IMR-90 (cell line): ENCODE measurements around the gene CABP7. TPM values are rescaled to one million over a fixed set of nuclear protein-coding genes. Genes with fewer than 3 reads are reported as not detected.
A peak's percentile ranks its signal among the peaks of the same experiment; 100 is the strongest.

Experiments used
- ATAC-seq: fragments of 200-7000 bp; cut with Tn5 transposase; 2 replicates; pipeline ENCODE4 v1.9.1; 2020; ENCODE audit warnings: low read depth, mild to moderate bottlenecking, moderate library complexity
- BruUV-seq: library from RNA; stranded (reverse); fragments of 400-500 nt; replicated peaks from 2 replicates; lab custom pipeline; 2021; lab: Mats Ljungman, UMichigan
- CTCF ChIA-PET: fragments of 300-600 bp; formaldehyde crosslinking; extraction: SDS; loops from one replicate; lab custom pipeline; 2021; ENCODE audit warnings: antibody characterized with exemption; lab: Yijun Ruan, JAX
- POLR2A ChIA-PET: fragments of 300-600 bp; sonication (Branson Sonifier 250); formaldehyde crosslinking; loops from one replicate; lab custom pipeline; 2022; ENCODE audit warnings: antibody characterized with exemption; ENCODE audit not compliant: unreplicated experiment; lab: Charles Lee
- DNase-seq: peaks from one replicate; pipeline ENCODE4 v3.0.0; 2013
- H2AFZ ChIP-seq: replicated peaks from 2 replicates; pipeline ENCODE3; 2013; ENCODE audit warnings: low read length, mild to moderate bottlenecking; ENCODE audit not compliant: poor library complexity
- H2AK5ac ChIP-seq: 2 replicates; pipeline ENCODE4 v1.6.1; 2013; ENCODE audit warnings: low read depth, low read length, inconsistent platforms
- H2AK9ac ChIP-seq: replicated peaks from 2 replicates; pipeline ENCODE3; 2013; ENCODE audit warnings: mild to moderate bottlenecking, low read depth, low read length, moderate library complexity; ENCODE audit not compliant: poor library complexity
- H2BK120ac ChIP-seq: 2 replicates; pipeline ENCODE4 v1.6.1; 2013; ENCODE audit warnings: low read depth, low read length, inconsistent platforms
- H2BK15ac ChIP-seq: 3 replicates; pipeline ENCODE4 v1.6.1; 2013; ENCODE audit warnings: low read depth, low read length, inconsistent platforms
- H2BK20ac ChIP-seq: 2 replicates; pipeline ENCODE4 v1.6.1; 2013; ENCODE audit warnings: low read depth, mild to moderate bottlenecking, inconsistent platforms, low read length, moderate library complexity
- H2BK5ac ChIP-seq: 2 replicates; pipeline ENCODE4 v1.6.1; 2013; ENCODE audit warnings: mild to moderate bottlenecking, low read depth, low read length, inconsistent platforms; ENCODE audit not compliant: poor library complexity, severe bottlenecking
- H3K14ac ChIP-seq: replicated peaks from 2 replicates; pipeline ENCODE4 v1.6.1; 2013; ENCODE audit warnings: low read depth, low read length, inconsistent platforms
- H3K18ac ChIP-seq: 2 replicates; pipeline ENCODE4 v1.6.1; 2013; ENCODE audit warnings: low read depth, low read length, control low read depth
- H3K23ac ChIP-seq: 2 replicates; pipeline ENCODE4 v1.6.1; 2013; ENCODE audit warnings: low read depth, low read length, inconsistent platforms
- H3K27ac ChIP-seq: 2 replicates; pipeline ENCODE4 v1.5.1; 2013; ENCODE audit warnings: mild to moderate bottlenecking, control low read depth, low read length; ENCODE audit not compliant: insufficient read depth
- H3K27me3 ChIP-seq: 2 replicates; pipeline ENCODE4 v1.6.1; 2013; ENCODE audit warnings: low read length; ENCODE audit not compliant: control insufficient read depth, insufficient read depth
- H3K36me3 ChIP-seq: 2 replicates; pipeline ENCODE4 v1.6.1; 2013; ENCODE audit warnings: low read length, mixed read lengths; ENCODE audit not compliant: control insufficient read depth, insufficient read depth
- H3K4ac ChIP-seq: 2 replicates; pipeline ENCODE4 v1.6.1; 2013; ENCODE audit warnings: low read depth, low read length, inconsistent platforms
- H3K4me1 ChIP-seq: 2 replicates; pipeline ENCODE4 v1.6.1; 2013; ENCODE audit warnings: low read length, mixed read lengths; ENCODE audit not compliant: control insufficient read depth, insufficient read depth
- H3K4me2 ChIP-seq: 2 replicates; pipeline ENCODE4 v1.6.1; 2013; ENCODE audit warnings: low read depth, mild to moderate bottlenecking, control low read depth, low read length, moderate library complexity
- H3K4me3 ChIP-seq: 2 replicates; pipeline ENCODE4 v1.5.1; 2013; ENCODE audit warnings: low read depth, mild to moderate bottlenecking, control low read depth, low read length, moderate library complexity; ENCODE audit not compliant: insufficient read depth
- H3K56ac ChIP-seq: 2 replicates; pipeline ENCODE4 v1.6.1; 2013; ENCODE audit warnings: low read length, inconsistent platforms; ENCODE audit not compliant: insufficient read depth; ENCODE audit errors: extremely low read depth
- H3K79me1 ChIP-seq, 2 experiments: 2 replicates each; pipeline ENCODE4 v1.6.1; 2013; ENCODE audit warnings: low read length in 2 of 2, inconsistent platforms in 1 of 2, low read depth in 1 of 2
- H3K9ac ChIP-seq: 2 replicates; pipeline ENCODE4 v1.6.1; 2013; ENCODE audit warnings: low read depth, low read length, control low read depth
- H3K9me1 ChIP-seq: 2 replicates; pipeline ENCODE4 v1.6.1; 2013; ENCODE audit warnings: low read length, inconsistent platforms; ENCODE audit not compliant: insufficient read depth
- H3K9me3 ChIP-seq: 2 replicates; pipeline ENCODE4 v1.6.1; 2013; ENCODE audit warnings: low read length; ENCODE audit not compliant: control insufficient read depth, insufficient read depth
- H4K20me1 ChIP-seq: 2 replicates; pipeline ENCODE4 v1.6.1; 2013; ENCODE audit warnings: low read length, inconsistent platforms; ENCODE audit not compliant: insufficient read depth
- H4K5ac ChIP-seq: 2 replicates; pipeline ENCODE4 v1.6.1; 2013; ENCODE audit warnings: mild to moderate bottlenecking, low read depth, low read length, control low read depth
- H4K8ac ChIP-seq, 2 experiments: 2 replicates each; pipeline ENCODE4 v1.6.1; 2013; ENCODE audit warnings: low read depth in 2 of 2, low read length in 2 of 2, control low read depth in 1 of 2, inconsistent platforms in 1 of 2
- H4K91ac ChIP-seq: 2 replicates; pipeline ENCODE4 v1.6.1; 2013; ENCODE audit warnings: low read depth, low read length, inconsistent platforms; ENCODE audit not compliant: insufficient read depth
- BHLHE40 ChIP-seq: fragments of 150-350 bp; IDR thresholded peaks from 2 replicates; pipeline ENCODE4 v1.6.1; 2016; ENCODE audit warnings: mild to moderate bottlenecking, low read depth, low read length
- CEBPB ChIP-seq: IDR thresholded peaks from 2 replicates; pipeline ENCODE4 v1.6.1; 2012; ENCODE audit warnings: low read depth, low read length, improper control_type of control experiment
- FOS ChIP-seq: fragments of 150-350 bp; IDR thresholded peaks from 2 replicates; pipeline ENCODE4 v1.6.1; 2016; ENCODE audit warnings: low read depth, low read length
- MAFK ChIP-seq: IDR thresholded peaks from 2 replicates; pipeline ENCODE4 v1.6.1; 2012; ENCODE audit warnings: low read depth, low read length, improper control_type of control experiment
- MAZ ChIP-seq: IDR thresholded peaks from 2 replicates; pipeline ENCODE4 v1.6.1; 2012; ENCODE audit warnings: low read depth, mild to moderate bottlenecking, low read length, improper control_type of control experiment, moderate library complexity, borderline replicate concordance
- MXI1 ChIP-seq: IDR thresholded peaks from 2 replicates; pipeline ENCODE4 v1.6.1; 2012; ENCODE audit warnings: low read depth, mild to moderate bottlenecking, low read length, moderate library complexity, borderline replicate concordance
- POLR2A ChIP-seq: IDR thresholded peaks from 2 replicates; pipeline ENCODE4 v1.6.1; 2012; ENCODE audit warnings: mild to moderate bottlenecking, low read depth, low read length
- RAD21 ChIP-seq: IDR thresholded peaks from 2 replicates; pipeline ENCODE4 v1.6.1; 2012; ENCODE audit warnings: low read length, improper control_type of control experiment
- SMC3 ChIP-seq: fragments of 150-350 bp; IDR thresholded peaks from 2 replicates; pipeline ENCODE4 v1.6.1; 2016; ENCODE audit warnings: low read depth, mild to moderate bottlenecking, antibody characterized with exemption, low read length, moderate library complexity
- WGBS, 2 experiments: methylation state at CpG; one replicate each; pipeline versions ENCODE4 v1.1.5 to v1.1.7; 2013; ENCODE audit warnings: missing lambda C conversion rate in 2 of 2; ENCODE audit not compliant: insufficient read length in 1 of 2; ENCODE audit errors: extremely low coverage in 2 of 2; 5-methylcytosine and 5-hydroxymethylcytosine counted together
- dilution Hi-C: fragments of 300-500 bp; cut with HindIII; formaldehyde crosslinking; loops from one replicate; pipeline ENCODE4 v1.14.3; 2018; ENCODE audit warnings: low sequenced_read_pairs; ENCODE audit not compliant: unreplicated experiment
- in situ Hi-C: fragments of 300-500 bp; cut with MboI; formaldehyde crosslinking; loops from 3 replicates; pipeline ENCODE4 v1.14.3; 2019; ENCODE audit warnings: low sequenced_read_pairs, inconsistent platforms, mixed read lengths
- intact Hi-C: fragments of 100-400 bp; cut with micrococcal nuclease; formaldehyde crosslinking; loops from 2 replicates; pipeline ENCODE4 v1.10.0; 2022
- polyA plus RNA-seq, 3 experiments: library from polyadenylated mRNA; depleted of rRNA; stranded (reverse); fragments of >200 nt; gene quantifications; 2 replicates each; pipeline ENCODE4 v1.2.3, GENCODE V29; 2012; ENCODE audit warnings: low replicate concordance in 1 of 3
- total RNA-seq: library from RNA; depleted of rRNA; stranded (reverse); fragments of >200 nt; gene quantifications from 2 replicates; pipeline ENCODE4 v1.2.3, GENCODE V29; 2012
- TF ChIP-seq, protein P1 (sequence below): fragments of 150-350 bp; IDR thresholded peaks from 2 replicates; pipeline ENCODE4 v1.6.1; 2016; ENCODE audit warnings: low read depth, mild to moderate bottlenecking, low read length, moderate library complexity, borderline replicate concordance
- TF ChIP-seq, protein P2 (sequence below): fragments of 150-350 bp; IDR thresholded peaks from 2 replicates; pipeline ENCODE4 v1.6.1; 2017; ENCODE audit warnings: mild to moderate bottlenecking, antibody characterized with exemption, low read length, low read depth

The CABP7 gene
- total and polyA plus RNA-seq, 2 of the 4 experiments (the other 2 are of a cell fraction): under 0.01 to 0.03 TPM

DNA sequence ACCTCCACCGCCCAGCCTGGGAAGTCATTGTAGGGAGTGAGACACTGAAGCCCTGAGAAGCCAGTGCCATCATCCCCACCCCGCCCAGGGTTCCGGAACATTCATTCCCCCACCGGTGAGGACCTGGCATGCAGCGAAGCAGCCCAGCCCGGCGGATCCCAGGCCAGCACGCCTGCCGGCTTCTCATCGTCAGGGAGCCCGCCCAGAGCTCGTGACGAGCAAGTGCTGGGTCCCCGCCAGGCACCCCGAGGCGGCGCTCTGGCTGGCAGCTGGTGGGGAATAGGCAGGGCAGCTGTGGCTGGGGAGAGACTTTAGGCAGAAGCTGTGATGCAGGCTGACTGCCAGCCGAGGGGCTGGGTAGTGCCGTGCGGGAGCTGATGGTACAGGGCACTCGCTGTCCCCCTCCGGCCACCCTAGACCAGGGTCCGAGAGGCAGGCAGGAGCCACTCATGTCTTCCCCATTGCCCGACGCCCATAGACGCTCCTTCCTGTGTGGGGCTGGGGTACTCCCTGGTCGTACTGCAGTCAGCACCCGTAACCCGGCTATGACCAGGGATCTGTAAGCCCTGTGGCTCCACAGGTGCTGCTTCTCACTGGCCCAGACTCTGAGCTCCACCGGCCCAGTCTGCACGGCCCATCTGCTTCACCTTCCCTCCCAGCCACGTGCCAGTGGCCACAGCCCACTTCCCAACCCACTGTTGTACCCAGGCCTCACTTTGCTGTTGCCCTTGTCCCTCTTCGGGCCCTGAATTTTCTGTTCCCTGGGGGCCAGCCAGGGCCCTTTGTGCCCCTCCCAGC lies 24.5 kb upstream of the CABP7 start (continued):
- TF ChIP-seq, protein P1, sequence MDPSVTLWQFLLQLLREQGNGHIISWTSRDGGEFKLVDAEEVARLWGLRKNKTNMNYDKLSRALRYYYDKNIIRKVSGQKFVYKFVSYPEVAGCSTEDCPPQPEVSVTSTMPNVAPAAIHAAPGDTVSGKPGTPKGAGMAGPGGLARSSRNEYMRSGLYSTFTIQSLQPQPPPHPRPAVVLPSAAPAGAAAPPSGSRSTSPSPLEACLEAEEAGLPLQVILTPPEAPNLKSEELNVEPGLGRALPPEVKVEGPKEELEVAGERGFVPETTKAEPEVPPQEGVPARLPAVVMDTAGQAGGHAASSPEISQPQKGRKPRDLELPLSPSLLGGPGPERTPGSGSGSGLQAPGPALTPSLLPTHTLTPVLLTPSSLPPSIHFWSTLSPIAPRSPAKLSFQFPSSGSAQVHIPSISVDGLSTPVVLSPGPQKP: no peak

DNA sequence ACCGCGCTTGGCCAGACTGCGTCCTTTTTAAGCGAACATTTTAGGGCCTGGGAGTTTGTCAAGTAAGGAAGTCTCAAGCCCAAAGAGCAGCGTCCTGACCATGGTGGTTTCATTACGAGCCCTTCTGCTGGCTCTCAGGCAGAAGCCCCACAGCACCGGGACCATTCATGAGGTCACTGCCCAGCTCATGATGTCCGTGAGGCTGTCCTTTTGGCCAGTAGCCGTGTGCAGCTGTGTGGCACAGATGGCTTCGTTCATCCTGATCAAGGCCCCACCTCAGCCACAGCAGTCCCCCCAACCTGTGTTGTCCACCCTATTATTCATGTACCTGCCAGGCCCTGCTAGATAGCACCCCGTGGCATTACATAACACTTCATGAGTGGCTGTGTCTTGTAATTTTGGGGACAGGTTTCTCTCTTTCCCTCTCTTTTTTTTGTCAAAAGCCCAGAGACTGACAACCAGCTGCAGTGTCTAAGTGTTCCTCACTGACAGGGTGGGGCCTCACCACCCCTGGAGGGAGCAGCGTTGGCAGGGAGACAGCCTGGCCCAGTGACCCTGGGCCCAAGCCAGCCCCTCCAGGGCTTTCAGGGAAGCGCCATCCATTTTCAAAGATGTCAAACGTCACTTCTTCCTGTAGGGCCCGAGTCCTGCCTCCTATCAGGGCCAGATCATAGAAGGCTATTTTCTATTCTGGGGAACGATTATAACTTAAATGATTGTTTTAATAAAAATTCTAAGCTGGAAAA lies 21.8 kb upstream of the CABP7 start:
- H3K4me1 ChIP-seq: peaks cover 7% of the 10 kb centered on the region
- no peaks in the 10 kb centered on the region; the same call in 1 of the 2 replicates for H3K27me3 ChIP-seq
- no peak overlapping the region for H4K8ac ChIP-seq
- in situ Hi-C loops: no loop called here
- intact Hi-C loops: no loop called here
- no peak overlapping the region for H2BK5ac ChIP-seq
- H3K4me3 ChIP-seq: no peak overlapping the region
- no peak overlapping the region for H3K14ac ChIP-seq
- no peak overlapping the region for H3K4ac ChIP-seq
- no peak overlapping the region for H3K4me2 ChIP-seq
- H3K27ac ChIP-seq: no peak overlapping the region
- no peak overlapping the region for H4K91ac ChIP-seq
- H2BK120ac ChIP-seq: no peak overlapping the region
- no peak overlapping the region for H2BK20ac ChIP-seq
- BruUV-seq: TSS peak; percentile 63
- H2BK15ac ChIP-seq: no peak overlapping the region
- ChIA-PET CTCF (interaction anchor here (0.7 kb wide), 1 partner anchor 8 kb away, joined by 3 read pairs; no protein-coding TSS in a partner anchor), POLR2A (no interaction called here)
- H3K56ac ChIP-seq: no peak overlapping the region
- dilution Hi-C loops: loop anchor here (25.0 kb wide), 1 partner anchor 339 kb away; no protein-coding TSS in a partner anchor
- 0 out of 2 replicates have a peak, but pooled peaks cover 2% of the 10 kb centered on the region for H3K9me1 ChIP-seq
- H4K5ac ChIP-seq: no peak overlapping the region
- H2AK9ac ChIP-seq: no peak overlapping the region
- no peak overlapping the region for H3K9ac ChIP-seq
- no peak overlapping the region for H3K23ac ChIP-seq
- DNase-seq (no peak), ATAC-seq (no peak)
- no peaks in the 10 kb centered on the region for H3K9me3 ChIP-seq
- H3K36me3 ChIP-seq: peaks cover 31% of the 10 kb centered on the region
- H4K20me1 ChIP-seq: peaks cover 14% of the 10 kb centered on the region
- H2AFZ ChIP-seq: no peak overlapping the region
- no peaks in the 10 kb centered on the region; a peak in 2 of 4 replicates for H3K79me1 ChIP-seq
- WGBS, 2 experiments: 76% methylated on average over 2 of the region's 16 CpGs; no CpG with 5 or more reads in 1 of the 2 experiments
- no peak overlapping the region for H2AK5ac ChIP-seq
- no peak overlapping the region for H3K18ac ChIP-seq
- TF ChIP-seq RAD21: no peak
- TF ChIP-seq MXI1: no peak
- TF ChIP-seq POLR2A: no peak
- no peak for TF ChIP-seq MAZ
- no peak for TF ChIP-seq BHLHE40
- TF ChIP-seq FOS: no peak
- no peak for TF ChIP-seq MAFK
- TF ChIP-seq, protein P1: no peak
- no peak for TF ChIP-seq SMC3
- TF ChIP-seq CEBPB: no peak
- TF ChIP-seq, protein P2, sequence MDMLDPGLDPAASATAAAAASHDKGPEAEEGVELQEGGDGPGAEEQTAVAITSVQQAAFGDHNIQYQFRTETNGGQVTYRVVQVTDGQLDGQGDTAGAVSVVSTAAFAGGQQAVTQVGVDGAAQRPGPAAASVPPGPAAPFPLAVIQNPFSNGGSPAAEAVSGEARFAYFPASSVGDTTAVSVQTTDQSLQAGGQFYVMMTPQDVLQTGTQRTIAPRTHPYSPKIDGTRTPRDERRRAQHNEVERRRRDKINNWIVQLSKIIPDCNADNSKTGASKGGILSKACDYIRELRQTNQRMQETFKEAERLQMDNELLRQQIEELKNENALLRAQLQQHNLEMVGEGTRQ: no peak
